Effector memory CD4-positive, alpha-beta T cell (primary cell): ENCODE measurements around the gene CLASRP.

Experiments used
- DNase-seq, 3 donors: peaks; one replicate each; pipeline ENCODE4 v3.0.0-alpha.2; 2020
- H3K27ac ChIP-seq: 2 replicates; pipeline ENCODE4 v1.7.0; 2013; ENCODE audit warnings: mild to moderate bottlenecking, low read length, moderate library complexity; ENCODE audit not compliant: insufficient read depth, poor library complexity, severe bottlenecking
- H3K27me3 ChIP-seq: replicated peaks from 2 replicates; pipeline ENCODE4 v1.7.0; 2013; ENCODE audit warnings: mild to moderate bottlenecking, low read length; ENCODE audit not compliant: insufficient read depth, control insufficient read depth, poor library complexity, severe bottlenecking
- H3K36me3 ChIP-seq: 2 replicates; pipeline ENCODE4 v1.7.0; 2013; ENCODE audit warnings: mild to moderate bottlenecking, low read length, moderate library complexity; ENCODE audit not compliant: control insufficient read depth, insufficient read depth
- H3K4me1 ChIP-seq: 2 replicates; pipeline ENCODE4 v1.7.0; 2013; ENCODE audit warnings: low read length, mild to moderate bottlenecking; ENCODE audit not compliant: control insufficient read depth, insufficient read depth, poor library complexity, severe bottlenecking
- H3K4me3 ChIP-seq: 2 replicates; pipeline ENCODE4 v1.7.0; 2013; ENCODE audit warnings: low read length, low read depth, mild to moderate bottlenecking; ENCODE audit not compliant: insufficient read depth, poor library complexity, severe bottlenecking
- H3K9me3 ChIP-seq: 2 replicates; pipeline ENCODE4 v1.7.0; 2013; ENCODE audit warnings: mild to moderate bottlenecking, low read length, moderate library complexity; ENCODE audit not compliant: control insufficient read depth

Gene CLASRP

GRCh38 chr19:45071545-45071938 is 32.7 kb downstream of the CLASRP start:
- Histone ChIP-seq H3K9me3 (no peaks in the 10 kb centered on the region), H3K4me3 (no peak overlapping the region), H3K36me3 (peaks cover 50% of the 10 kb centered on the region), H3K27me3 (no peaks in the 10 kb centered on the region), H3K4me1 (peaks cover 8% of the 10 kb centered on the region), H3K27ac (no peak overlapping the region)
- no peak for DNase-seq

GRCh38 chr19:45071969-45072790 is 33.3 kb downstream of the CLASRP start:
- Histone ChIP-seq H3K36me3 (peaks cover 44% of the 10 kb centered on the region), H3K27me3 (no peaks in the 10 kb centered on the region)

GRCh38 chr19:45074744-45075300 is 36.0 kb downstream of the CLASRP start:
- H3K4me3 ChIP-seq: no peak overlapping the region

More at GRCh38 chr19:45071969-45072790, 33.3 kb downstream of the CLASRP start:
- Histone ChIP-seq H3K9me3 (no peaks in the 10 kb centered on the region), H3K4me1 (peaks cover 13% of the 10 kb centered on the region), H3K27ac (no peak overlapping the region), H3K4me3 (no peak overlapping the region)
- DNase-seq: no peak

GRCh38 chr19:45075301-45076028 is 36.6 kb downstream of the CLASRP start:
- H3K27ac ChIP-seq: peak overlapping the region; percentile 51
- H3K36me3 ChIP-seq: peaks cover 14% of the 10 kb centered on the region
- peak in 2 of 3 donors; percentile 25 to 28 for DNase-seq
- no peaks in the 10 kb centered on the region for H3K27me3 ChIP-seq
- no peaks in the 10 kb centered on the region for H3K9me3 ChIP-seq
- peak overlapping the region; percentile 57 for H3K4me3 ChIP-seq
- H3K4me1 ChIP-seq: peaks cover 32% of the 10 kb centered on the region

More at GRCh38 chr19:45074744-45075300, 36.0 kb downstream of the CLASRP start:
- Histone ChIP-seq H3K27ac (peak overlapping the region; percentile 51), H3K27me3 (no peaks in the 10 kb centered on the region), H3K36me3 (peaks cover 21% of the 10 kb centered on the region), H3K4me1 (peaks cover 27% of the 10 kb centered on the region), H3K9me3 (no peaks in the 10 kb centered on the region)
- no peak for DNase-seq

GRCh38 chr19:45076029-45076850 is 37.4 kb downstream of the CLASRP start, which contains the start of gene ZNF296:
ZNF296 (minus strand) TSS chr19:45076478; CDS start chr19:45076373, 105 bp downstream.
- peak; percentile 64 to 73 (median 67) for DNase-seq
- Histone ChIP-seq H3K27me3 (no peaks in the 10 kb centered on the region), H3K4me1 (peaks cover 36% of the 10 kb centered on the region), H3K36me3 (peaks cover 8% of the 10 kb centered on the region), H3K4me3 (peak within 1 kb of the TSS; percentile 57), H3K9me3 (no peaks in the 10 kb centered on the region), H3K27ac (peak within 1 kb of the TSS; percentile 51)

- DNase-seq: no peak
- peaks cover 4% of the 10 kb centered on the region for H3K36me3 ChIP-seq
- no peaks in the 10 kb centered on the region for H3K27me3 ChIP-seq
- no peak overlapping the region for H3K4me3 ChIP-seq
- no peaks in the 10 kb centered on the region for H3K9me3 ChIP-seq
- H3K4me1 ChIP-seq: peaks cover 36% of the 10 kb centered on the region
- no peak overlapping the region for H3K27ac ChIP-seq
These were observed 38.2 kb downstream of the CLASRP start for GRCh38 chr19:45076851-45077730.

GRCh38 chr19:45078390-45079062 is 39.7 kb downstream of the CLASRP start:
- Histone ChIP-seq H3K36me3 (peaks cover 6% of the 10 kb centered on the region), H3K27me3 (no peaks in the 10 kb centered on the region), H3K9me3 (no peaks in the 10 kb centered on the region), H3K4me1 (peaks cover 36% of the 10 kb centered on the region), H3K27ac (peak overlapping the region; percentile 69), H3K4me3 (peak overlapping the region; percentile 82)
- no peak for DNase-seq

- peak within 1 kb of the TSS; percentile 82 for H3K4me3 ChIP-seq
- H3K36me3 ChIP-seq: peaks cover 6% of the 10 kb centered on the region
- H3K4me1 ChIP-seq: peaks cover 36% of the 10 kb centered on the region
- peak within 1 kb of the TSS; percentile 69 for H3K27ac ChIP-seq
- peak; percentile 59 to 62 (median 61) for DNase-seq
- no peaks in the 10 kb centered on the region for H3K27me3 ChIP-seq
- H3K9me3 ChIP-seq: no peaks in the 10 kb centered on the region
These were observed 40.4 kb downstream of the CLASRP start, which contains the start of gene GEMIN7 for GRCh38 chr19:45079063-45079910. GEMIN7 (plus strand) TSS chr19:45079260; CDS start chr19:45090115, 10,855 bp downstream.
